ENCODE results near the gene SORCS2. TPM values are rescaled to one million over a fixed set of nuclear protein-coding genes. Genes with fewer than 3 reads are reported as not detected.

The SORCS2 gene
- polyA plus RNA-seq, 1 donor, result 8.5 TPM

- DNase-seq, result no peak
Observed at GRCh38 chr4:7243609-7244330, 51.4 kb downstream of the SORCS2 start.

GRCh38 chr4:7244331-7244665 lies 52.0 kb downstream of the SORCS2 start:
- DNase-seq, result no peak

- no peak for DNase-seq
Observed at GRCh38 chr4:7244751-7245320, 52.5 kb downstream of the SORCS2 start.

- no peak for DNase-seq
Observed at GRCh38 chr4:7247521-7247920, 55.2 kb downstream of the SORCS2 start.

GRCh38 chr4:7247946-7248345 lies 55.6 kb downstream of the SORCS2 start:
- no peak for DNase-seq

GRCh38 chr4:7248857-7249256 lies 56.5 kb downstream of the SORCS2 start:
- no peak for DNase-seq

GRCh38 chr4:7251321-7251720 lies 59.0 kb downstream of the SORCS2 start:
- DNase-seq, result no peak

GRCh38 chr4:7252051-7252450 lies 59.7 kb downstream of the SORCS2 start:
- DNase-seq, result no peak

- no peak for DNase-seq
Observed at GRCh38 chr4:7252510-7253340, 60.4 kb downstream of the SORCS2 start.

- DNase-seq, result no peak
Observed at GRCh38 chr4:7253341-7253700, 61.0 kb downstream of the SORCS2 start.

- DNase-seq, result no peak
Observed at GRCh38 chr4:7253837-7254236, 61.5 kb downstream of the SORCS2 start.

GRCh38 chr4:7254736-7255487 lies 62.6 kb downstream of the SORCS2 start:
- DNase-seq, result no peak

- no peak for DNase-seq
Observed at GRCh38 chr4:7255488-7255881, 63.1 kb downstream of the SORCS2 start.

GRCh38 chr4:7255996-7256395 lies 63.7 kb downstream of the SORCS2 start:
- DNase-seq, result no peak

- DNase-seq, result no peak
Observed at GRCh38 chr4:7256984-7257810, 64.9 kb downstream of the SORCS2 start.

GRCh38 chr4:7259039-7259438 lies 66.7 kb downstream of the SORCS2 start:
- DNase-seq, result no peak

GRCh38 chr4:7260569-7260968 lies 68.2 kb downstream of the SORCS2 start:
- no peak for DNase-seq

- no peak for DNase-seq
Observed at GRCh38 chr4:7261087-7261486, 68.7 kb downstream of the SORCS2 start.

GRCh38 chr4:7261536-7261935 lies 69.2 kb downstream of the SORCS2 start:
- no peak for DNase-seq

GRCh38 chr4:7262134-7262533 lies 69.8 kb downstream of the SORCS2 start:
- no peak for DNase-seq

- DNase-seq, result no peak
Observed at GRCh38 chr4:7263166-7263565, 70.8 kb downstream of the SORCS2 start.

- DNase-seq, result no peak
Observed at GRCh38 chr4:7264694-7265093, 72.4 kb downstream of the SORCS2 start.
